ENCODE results near the gene EED.
"Not testable (repeated sequence)": the region's sequence is repeated elsewhere in the genome, so short reads cannot be mapped to it uniquely, and the experiment has no call there.

The EED gene

DNA sequence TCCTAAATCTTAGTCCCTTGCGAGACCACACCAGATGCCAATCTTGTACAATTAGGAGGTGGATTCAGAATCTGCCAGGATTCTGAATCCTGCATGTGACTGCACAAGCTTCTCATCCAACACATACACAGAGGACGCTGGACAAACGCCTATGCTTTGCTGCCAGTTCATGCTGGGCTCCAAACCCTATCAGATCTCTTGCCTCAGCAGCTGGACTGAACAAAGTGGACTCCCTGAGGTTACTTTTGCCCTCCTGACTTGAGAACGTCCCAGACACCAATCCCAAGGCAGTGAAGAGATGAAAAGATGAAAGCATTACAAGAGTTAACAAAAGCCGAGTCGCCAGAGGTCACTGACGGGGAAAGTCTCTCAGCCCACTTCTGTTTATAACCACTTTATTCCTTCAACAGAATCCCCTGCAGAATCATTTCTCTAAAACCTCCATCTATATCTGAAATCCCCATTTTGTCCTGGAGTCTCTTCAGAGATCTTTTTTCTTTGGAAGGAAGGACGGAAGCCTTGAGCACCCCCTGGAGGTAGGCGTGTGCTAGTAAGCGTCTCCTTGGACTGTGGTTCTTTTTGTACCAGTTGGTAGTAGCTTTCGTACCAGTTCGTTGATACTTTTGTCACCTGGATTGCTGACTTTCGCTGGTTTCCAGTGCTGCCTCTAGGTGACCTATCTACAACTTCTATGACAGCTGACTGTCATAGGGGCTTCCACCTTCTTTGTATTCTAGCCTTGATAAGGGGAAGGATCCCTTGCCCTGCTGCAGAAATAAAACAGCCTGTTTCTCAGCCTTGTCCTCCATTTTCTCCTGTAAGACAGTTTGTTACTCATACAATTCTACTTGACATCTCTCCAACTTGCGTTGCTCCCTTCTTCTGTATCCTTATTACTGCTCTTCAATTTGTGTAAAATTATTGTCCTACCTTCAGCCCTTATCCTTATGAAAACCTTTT lies 26.1 kb upstream of the EED start:
- in situ Hi-C loops (cut with HindIII; ENCODE audit: low sequenced_read_pairs): no loop called here

DNA sequence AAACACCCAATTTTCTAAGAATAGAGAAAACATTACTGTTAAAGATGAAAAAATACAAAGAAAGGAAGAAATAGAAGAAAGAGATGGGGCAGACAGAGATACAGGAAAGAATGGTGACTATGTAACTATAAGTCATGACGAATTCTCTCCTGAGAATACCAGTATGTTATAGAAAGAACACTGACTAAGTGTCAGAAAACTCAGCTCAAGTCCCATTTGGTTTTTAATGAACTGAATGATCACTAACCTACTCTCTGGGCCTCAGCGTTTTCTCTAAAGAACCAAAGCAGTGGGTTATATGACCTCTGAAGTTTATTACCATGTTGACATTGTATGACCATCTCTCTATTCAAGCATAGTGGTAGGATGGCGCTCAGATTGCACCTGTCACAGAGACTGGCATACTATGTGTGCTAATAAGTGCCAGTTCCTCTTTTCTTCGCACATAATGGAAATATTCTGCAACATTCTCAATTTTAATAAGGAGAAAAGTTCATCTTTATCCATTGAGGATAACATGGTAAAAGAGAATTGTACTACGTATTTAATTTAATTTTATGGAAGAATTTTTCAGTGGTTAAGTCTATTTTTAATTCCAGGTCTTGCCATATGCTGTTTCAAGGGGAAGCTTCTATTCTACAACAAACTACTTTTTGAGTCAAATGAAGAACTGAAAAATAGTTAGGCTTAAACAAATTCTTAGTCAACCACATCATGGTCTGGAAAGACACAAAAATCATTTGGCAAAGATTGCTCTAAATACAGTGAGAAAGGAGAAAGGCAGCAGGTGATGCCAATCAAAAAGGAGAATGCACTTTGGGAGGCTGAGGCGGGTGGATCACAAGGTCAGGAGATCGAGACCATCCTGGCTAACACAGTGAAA lies 25.0 kb upstream of the EED start:
- in situ Hi-C loops (cut with HindIII; ENCODE audit: low sequenced_read_pairs): no loop called here

DNA sequence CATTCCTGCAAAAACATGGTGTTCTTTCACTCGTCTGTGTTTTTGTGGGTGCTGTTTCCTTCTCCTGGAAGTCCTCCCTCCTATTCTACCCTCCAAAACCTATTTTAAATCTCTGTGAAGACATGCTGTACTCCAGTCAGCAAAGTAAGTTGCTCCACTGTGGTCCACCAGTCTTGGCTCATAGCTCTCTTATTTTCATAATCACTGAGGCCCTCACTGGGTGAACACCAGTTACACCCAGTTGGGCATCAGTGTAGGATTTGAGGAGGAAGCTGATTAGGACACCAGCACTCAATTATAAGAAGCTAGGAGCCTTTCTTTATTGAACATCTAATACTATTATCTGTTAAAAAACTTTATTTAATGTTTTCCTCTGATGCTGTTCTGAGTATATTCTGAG lies 23.9 kb upstream of the EED start:
- in situ Hi-C loops (cut with HindIII; ENCODE audit: low sequenced_read_pairs): no loop called here

DNA sequence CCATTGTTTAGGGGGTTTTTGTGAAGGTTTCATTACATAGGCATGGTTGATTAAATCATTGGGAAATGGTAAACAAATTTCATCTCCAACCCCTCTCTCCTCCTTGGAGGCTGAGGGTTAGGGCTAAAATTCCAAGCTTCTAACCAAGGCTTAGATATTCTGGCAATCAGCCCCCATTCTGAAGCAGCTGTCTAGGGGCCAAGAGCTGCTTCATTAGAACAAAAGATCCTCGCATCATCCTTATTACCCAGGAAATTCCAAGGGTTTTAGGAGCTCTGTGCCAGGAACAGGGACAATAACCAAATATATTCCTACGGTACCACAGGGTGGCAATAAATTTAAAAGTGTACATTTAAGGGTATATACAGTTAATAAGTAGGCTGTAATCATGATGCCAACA lies 22.5 kb upstream of the EED start:
- in situ Hi-C loops (cut with HindIII; ENCODE audit: low sequenced_read_pairs): no loop called here

DNA sequence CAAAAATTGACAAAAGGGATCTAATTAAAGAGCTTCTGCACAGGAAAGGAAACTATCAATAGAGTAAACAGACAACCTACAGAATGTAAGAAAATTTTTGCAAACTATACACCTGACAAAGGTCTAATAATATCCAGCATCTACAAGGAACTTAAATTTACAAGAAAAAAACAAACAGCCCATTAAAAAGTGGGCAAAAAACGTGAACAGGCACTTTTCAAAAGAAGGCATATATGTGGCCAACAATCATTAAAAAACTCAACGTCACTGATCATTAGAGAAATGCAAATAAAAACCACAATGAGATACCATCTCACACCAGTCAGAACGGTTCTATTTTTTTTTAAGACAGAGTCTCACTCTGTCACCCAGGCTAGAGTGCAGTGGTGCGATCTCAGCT lies 20.0 kb upstream of the EED start:
- in situ Hi-C loops (cut with HindIII; ENCODE audit: low sequenced_read_pairs): not testable (repeated sequence)

DNA sequence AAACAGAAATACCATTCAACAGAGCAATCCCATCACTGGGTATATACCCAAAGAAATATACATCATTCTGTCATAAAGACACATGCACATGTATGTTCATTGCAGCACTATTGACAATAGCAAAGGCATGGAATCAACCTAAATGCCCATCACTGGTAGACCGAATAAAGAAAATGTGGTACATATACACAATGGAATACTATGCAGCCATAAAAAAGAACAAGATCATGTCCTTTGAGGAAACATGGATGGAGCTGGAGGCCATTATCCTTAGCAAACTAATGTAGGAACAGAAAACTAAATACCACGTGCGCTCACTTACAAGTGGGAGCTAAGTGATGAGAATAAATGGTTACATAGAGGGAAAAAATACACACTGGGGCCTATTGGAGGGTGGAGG lies 19.2 kb upstream of the EED start:
- in situ Hi-C loops (cut with HindIII; ENCODE audit: low sequenced_read_pairs): not testable (repeated sequence)

DNA sequence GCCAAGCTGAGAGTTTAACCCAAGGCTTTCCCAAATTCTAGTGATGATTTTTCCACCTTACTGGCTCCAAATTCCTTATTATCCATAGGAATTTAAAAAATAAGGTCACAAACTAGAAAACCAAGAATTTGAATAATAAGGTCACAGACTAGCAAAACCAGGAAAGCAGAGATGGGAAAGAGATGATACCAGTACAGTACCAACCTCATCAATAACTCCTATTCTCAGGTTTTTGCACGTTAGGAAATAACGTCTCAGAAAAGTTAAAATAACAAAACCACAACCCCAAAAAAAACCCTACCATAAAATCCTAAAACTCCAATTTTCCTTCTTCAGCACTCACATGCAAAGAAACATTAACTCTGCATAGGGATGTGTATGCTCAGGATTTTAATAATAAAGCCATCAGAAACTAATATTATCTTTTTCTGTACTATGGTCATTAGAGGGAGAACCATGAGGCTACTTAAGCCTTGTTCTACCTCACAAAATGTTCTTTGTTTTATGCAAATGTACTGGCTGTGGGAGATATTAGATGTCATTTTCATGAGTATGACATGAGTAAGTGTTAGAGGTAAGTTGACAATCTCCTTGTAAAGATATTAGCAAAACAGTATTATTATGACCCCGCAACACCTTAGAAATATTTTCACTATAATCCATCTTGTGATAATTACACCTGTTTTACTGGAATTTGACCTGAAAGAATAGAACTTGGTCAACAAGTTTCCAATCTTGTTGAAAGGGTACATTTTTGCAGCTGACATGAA lies 16.1 kb upstream of the EED start:
- in situ Hi-C loops (cut with HindIII; ENCODE audit: low sequenced_read_pairs): no loop called here

DNA sequence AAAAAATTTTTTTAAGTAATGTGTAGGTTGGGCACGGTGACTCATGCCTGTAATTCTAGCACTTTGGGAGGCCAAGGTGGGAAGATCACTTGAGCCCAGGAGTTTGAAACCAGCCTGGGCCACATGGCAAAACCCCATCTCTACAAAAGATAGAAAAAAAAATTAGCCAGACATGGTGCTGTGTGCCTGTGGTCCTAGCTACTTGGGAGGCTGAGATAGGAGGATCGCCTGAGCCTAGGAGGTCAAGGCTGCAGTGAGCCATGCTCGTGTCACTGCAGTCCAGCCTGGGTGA lies 15.6 kb upstream of the EED start:
- in situ Hi-C loops (cut with HindIII; ENCODE audit: low sequenced_read_pairs): not testable (repeated sequence)

DNA sequence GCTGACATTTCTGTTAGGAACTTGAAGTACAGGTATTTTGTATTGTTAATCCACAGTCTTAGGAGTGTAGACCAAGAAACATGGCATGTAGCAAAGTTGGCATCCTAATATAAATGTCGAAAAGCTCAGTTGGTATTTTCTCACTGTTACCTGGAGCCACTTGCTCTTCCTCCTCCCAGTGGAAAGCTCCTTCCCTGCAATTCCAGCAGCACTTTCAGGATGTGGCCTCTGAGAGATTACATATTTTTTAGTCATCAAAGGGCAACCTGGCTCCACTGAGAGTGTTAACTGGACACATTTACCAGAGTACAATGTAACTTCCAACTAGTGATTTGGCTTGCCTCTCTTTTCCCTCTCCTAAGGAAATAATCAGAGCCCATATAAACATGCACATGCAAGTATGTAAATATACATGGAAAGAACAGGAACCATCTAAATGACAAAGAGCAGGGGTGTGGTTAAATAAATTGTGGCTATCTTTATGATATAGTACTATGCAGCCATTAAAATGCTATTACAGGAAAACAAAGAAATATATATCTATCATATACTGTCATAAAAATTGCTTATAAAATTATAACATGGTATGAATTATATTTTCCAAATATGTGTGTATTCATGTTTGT lies 14.3 kb upstream of the EED start:
- in situ Hi-C loops (cut with HindIII; ENCODE audit: low sequenced_read_pairs): no loop called here

DNA sequence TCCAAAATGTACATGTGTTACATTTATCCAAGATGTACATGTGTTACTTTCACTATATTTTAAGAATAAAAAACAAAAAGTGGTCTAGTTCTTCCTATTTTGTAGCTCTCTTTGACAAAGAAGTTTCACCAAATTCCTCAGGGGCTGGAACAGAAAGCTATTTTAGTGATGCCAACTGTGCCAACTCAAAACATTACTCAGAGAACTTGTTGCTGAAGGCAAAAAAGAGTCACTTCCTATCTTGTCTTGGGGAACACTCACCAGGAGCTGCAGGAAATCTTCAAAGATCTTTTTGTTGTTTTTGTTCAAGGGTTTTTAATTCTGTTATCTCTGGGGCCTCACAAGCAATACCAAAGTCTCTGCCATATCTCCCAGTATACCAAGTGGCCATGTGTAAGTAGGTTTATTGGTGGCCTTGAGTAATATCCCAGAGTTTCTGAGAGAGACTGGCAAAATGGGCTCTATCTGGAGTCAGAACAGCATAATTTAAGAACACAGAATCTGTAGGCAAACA lies 13.6 kb upstream of the EED start:
- in situ Hi-C loops (cut with HindIII; ENCODE audit: low sequenced_read_pairs): no loop called here

DNA sequence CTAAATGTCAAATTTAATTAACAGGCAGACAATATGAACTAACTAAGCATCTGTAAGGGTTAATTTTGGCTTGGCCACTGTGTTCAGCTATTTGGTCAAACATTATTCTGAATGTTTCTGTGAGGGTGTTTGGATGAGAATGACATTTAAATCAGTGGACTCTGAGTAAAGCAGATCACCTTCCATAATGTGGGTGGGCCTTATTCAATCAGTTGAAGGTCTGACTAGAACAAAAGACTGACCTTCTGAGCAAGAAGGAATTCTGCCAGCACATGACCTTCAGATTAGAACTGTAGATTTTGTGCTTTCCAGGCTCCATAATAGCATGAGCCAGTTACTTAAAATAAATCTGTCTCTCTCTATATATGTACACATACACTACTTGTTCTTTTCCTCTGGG lies 12.0 kb upstream of the EED start:
- in situ Hi-C loops (cut with HindIII; ENCODE audit: low sequenced_read_pairs): no loop called here

DNA sequence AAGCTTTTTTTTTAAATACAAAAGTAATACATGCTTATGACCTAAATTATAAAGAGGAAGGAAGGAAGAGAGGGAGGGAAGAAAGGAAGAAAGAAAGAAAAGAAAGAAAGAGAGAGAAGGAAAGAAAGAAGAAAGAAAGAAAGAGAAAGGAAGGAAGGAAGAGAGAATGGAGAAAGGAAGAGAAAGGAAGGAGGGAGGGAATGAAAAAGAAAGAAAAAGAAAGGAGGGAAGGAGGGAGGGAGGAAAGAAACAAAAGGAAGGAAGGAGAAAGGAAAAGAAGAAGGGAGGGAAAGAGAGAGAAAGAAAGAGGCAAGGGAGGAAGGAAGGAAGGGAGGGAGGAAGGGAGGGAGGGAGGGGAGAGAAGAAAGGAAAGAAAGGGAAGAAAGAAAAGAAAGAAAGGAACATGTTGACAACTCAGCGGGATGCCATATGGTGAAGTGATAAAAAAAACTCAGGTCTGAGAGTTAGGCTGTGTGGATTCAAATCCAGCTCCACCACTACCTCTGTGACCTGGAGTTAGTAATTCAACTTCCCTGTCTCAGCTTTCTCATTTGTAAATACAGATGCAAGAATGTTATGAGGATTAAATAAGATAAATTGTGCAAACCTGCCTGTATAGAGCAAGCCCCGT lies 9.6 kb upstream of the EED start:
- in situ Hi-C loops (cut with HindIII; ENCODE audit: low sequenced_read_pairs): no loop called here

DNA sequence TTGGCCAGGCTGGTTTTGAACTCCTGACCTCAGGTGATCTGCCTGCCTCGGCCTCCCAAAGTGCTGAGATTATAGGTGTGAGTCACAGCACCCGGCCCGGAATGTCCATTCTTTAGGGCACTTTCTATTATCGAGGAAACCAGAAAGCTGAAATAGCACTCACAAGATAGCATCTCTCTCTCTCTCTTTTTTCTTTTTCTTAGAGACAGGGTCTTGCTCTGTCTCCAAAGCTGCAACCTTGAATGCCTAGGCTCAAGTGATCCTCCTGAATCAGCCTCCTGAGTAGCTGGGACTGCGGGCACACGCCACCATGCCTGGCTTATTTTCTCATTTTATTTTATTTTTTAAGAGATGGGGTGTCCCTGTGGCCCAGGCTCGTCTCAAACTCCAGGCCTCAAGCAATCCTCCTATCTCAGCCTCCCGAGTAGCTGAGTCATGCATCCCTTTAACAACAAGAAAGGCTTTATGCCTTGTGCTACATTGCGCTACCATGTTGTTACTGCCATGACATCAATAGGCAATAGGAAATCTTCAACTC lies 7.2 kb upstream of the EED start:
- in situ Hi-C loops (cut with HindIII; ENCODE audit: low sequenced_read_pairs): no loop called here

DNA sequence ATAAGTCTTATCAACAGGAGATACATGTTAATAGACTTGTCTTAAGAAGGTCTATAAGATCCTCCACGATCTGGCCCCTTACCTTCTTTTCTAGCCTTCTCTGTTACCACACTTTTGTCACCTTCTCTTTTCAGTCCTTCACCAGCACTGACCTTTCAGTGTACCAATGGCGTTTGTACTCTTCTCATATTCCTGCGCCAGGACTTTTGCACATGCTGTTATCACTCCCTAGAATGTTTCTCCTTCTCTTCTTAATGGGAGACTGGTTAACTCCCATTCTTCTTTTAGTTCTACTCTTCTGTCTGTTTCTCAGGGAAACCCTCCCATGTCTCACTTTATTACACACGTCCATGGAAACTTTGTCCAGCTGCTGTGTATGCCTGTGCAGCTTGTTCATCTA lies 4.4 kb upstream of the EED start:
- in situ Hi-C loops (cut with HindIII; ENCODE audit: low sequenced_read_pairs): no loop called here

DNA sequence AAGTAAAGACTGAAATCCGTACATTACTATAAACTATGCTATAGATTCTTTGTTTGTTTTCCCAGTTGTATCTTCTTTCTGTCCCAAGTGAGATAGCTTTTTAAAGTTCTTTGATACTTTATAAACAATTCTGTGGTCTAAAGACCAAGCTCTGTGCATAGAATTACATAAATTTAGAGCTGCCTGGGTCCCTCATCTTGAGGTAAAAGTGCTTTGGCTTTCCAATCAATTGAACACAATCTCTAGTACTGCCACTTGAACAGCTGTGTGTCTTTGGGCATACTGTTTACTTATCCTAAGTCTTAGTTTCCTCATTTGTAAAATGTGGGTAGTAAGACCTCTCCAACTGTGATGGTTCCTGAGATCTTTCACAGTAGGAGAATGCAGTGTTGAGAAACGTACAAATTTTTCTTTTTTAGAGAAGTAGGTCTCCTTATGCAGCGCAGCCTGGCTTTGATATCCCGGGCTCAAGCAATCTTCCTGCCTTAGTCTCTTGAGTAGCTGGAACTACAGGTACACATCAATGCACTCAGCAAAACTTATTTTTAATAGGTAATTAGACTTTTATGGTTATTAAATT lies 2.5 kb upstream of the EED start:
- in situ Hi-C loops (cut with HindIII; ENCODE audit: low sequenced_read_pairs): no loop called here

DNA sequence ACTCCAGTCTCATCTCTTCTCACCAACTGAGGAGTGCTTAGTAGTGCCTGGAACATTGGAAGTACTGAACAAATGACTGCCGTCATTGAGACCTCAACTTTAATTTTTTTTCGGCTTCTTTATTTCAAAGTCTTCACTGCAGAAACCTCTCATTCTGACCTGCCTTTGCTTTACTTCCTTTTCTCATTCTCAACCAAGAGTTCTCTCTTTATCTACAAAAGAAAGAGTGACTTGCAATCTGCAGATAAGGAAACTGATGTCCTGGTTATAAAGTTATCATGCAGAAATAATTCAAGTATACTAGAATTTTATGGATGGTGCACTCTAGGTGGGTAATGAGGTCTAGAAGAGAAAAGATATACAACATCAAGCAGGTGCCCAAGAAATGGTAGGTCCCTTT lies 1.2 kb upstream of the EED start:
- in situ Hi-C loops (cut with HindIII; ENCODE audit: low sequenced_read_pairs): no loop called here

DNA sequence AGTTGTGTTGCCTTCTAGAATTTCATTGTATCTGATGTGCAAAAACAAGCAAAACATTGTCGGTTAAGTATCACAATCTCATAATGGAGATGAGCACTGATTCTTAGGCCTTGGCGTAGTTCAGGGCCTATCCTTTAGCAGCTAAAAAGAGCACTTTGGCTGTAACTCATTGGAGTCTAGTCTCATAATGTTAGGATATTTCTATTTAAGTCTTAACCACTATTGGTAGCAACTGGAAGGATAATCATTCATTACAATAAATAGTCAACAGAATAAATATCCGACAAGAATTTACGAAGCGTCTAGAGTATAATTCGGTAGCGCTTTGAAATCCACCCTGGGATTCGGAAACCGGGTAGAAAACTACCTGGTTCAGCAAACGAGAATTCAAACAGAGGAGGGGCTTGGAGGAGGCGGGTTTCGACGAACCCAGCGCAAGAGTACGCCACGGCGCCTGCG lies 461 bp upstream of the EED start:
- in situ Hi-C loops (cut with HindIII; ENCODE audit: low sequenced_read_pairs): no loop called here

DNA sequence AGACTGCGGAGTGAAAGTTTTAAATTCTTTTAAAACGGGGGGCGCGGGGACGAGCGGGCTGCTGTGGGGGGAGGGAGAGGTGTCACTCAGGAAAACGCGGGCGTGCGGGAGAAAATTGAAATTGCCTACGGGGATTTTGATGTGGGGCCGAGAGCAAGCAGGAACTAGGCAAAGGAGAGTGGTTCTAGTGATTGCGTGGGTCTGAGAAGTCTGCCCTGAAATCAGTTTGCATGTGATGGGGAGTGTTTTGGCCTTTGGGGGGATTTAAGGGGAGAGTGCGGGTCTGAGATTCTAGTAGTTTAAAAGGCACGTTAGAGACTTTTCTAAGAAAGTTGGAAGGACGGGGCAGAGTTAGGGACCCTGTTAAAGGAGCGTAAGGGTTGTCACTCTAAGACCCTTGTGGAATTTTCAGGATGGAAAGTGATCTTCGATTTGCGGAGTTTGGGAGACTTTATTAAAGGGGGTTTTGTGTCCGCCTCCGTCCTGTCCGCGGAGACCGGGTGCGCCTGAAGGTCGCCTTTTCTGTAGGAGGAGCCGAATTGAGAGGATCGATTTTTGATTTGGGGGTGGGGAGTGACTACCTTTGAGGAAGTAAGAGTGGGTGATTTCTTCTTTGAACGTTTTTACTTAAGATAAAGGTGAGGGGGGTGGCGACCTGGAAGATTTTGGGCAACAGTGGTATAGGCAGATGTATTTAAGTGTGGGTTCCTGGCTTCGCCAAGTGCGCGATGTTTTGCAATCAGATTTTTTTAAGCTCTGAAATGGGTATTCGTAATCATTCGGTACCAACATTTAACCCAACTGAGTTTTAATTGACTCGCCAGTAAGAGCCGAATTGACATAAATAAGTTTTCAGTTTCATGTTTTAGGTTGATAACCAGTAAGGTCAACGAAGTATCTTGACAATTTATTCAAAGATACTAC lies 1.1 kb downstream of the EED start:
- in situ Hi-C loops (cut with HindIII; ENCODE audit: low sequenced_read_pairs): no loop called here

DNA sequence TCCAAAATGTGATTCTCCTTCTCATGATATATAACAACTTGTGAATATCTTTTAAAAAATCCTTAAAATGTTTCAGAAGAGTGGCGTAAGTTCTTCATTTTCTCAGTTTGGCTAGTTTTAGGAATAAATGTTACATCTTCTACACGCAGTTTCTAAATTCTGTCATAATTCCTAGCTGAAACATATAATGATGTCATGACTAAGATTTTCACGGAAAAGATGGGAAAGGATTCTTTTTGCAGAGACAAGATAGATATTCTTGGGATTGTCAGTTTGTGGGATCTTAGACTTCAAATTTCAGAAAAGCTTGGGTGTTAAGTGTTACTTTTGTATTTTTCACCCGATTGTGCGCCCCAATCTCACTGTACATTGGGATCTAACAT lies 1.7 kb downstream of the EED start:
- in situ Hi-C loops (cut with HindIII; ENCODE audit: low sequenced_read_pairs): no loop called here
